Ecto neural progenitor cell (in vitro differentiated cells): ENCODE data around the gene MT1B.
A peak's percentile ranks its signal among the peaks of the same experiment; 100 is the strongest.
"Not testable (repeated sequence)": the region's sequence is repeated elsewhere in the genome, so short reads cannot be mapped to it uniquely, and the experiment has no call there.

Experiments
- DNase-seq: peaks from one replicate; pipeline ENCODE4 v3.0.0-alpha.2; 2018; ENCODE audit warnings: low spot score

Gene MT1B

GRCh38 chr16:56637814-56638750, 13.6 kb upstream of the MT1B start, which contains the start of gene MT1A:
Gene MT1A (plus strand): TSS chr16:56638666. CDS start chr16:56638739, 73 bp downstream.
- peak; percentile 81 for DNase-seq

GRCh38 chr16:56639045-56639444, 12.6 kb upstream of the MT1B start:
- DNase-seq, result no peak

- no peak for DNase-seq
Observed at GRCh38 chr16:56640076-56640475, 11.6 kb upstream of the MT1B start.

- DNase-seq, result no peak
Observed at GRCh38 chr16:56641166-56641565, 10.5 kb upstream of the MT1B start.

- no peak for DNase-seq
Observed at GRCh38 chr16:56643080-56643778, 8.5 kb upstream of the MT1B start.

DNA sequence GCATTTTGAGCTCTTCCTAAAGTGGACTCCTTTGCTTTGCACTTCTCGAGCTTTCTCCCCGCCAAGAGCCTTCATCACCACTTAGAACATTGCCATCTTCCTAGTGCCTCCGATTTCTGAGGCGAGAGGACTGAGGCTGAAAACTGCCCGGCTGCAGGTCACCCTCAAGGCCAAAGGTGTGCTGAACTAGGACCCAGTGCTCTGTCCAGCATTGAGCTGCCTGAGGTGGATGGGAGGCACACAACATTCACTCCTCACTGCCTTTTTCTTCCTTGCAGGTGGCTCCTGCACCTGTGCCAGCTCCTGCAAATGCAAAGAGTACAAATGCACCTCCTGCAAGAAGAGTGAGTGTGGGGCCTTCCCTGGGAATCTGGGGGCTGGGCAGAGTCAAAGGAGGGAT, 7.9 kb upstream of the MT1B start:
- no peak for DNase-seq

DNA sequence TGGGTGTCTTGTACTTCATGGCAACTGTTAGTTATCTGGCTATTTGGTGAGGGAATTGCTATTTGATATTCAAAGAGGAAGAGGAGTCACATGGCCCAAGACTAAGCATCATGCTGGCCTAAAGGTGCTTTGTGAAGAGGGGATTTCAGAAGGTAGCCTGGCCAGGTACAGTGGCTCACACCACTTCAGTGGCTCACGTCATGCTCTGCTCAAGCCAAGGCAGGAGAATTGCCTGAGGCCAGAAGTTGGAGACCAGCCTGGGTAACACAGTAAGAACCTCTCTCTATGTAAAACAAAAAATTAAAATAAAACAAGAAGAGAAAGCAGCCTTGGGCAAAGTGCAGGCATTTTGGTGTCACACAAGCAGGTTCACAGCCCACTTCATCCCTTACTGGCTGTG, 6.4 kb upstream of the MT1B start:
- no peak for DNase-seq

DNA sequence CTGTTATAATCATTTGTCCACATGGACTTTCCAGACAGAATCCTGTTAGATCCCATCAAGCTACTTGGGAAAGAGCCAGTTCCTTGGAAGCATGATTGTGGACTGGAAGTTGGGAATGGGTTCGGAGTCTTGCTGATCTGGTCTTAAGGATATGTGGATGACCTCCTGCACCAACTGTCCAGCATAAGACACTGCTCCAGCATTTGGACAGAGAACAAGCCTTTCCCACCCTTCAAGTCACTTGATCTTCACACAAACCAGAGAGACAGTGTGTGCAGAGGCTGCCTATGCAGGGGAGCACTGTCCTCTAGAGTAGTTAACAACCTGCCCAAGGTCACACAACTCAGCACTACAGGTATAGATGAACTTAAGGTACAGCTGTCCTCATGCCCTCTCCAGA, 5.8 kb upstream of the MT1B start:
- no peak for DNase-seq

GRCh38 chr16:56647641-56648431, 3.9 kb upstream of the MT1B start:
- DNase-seq, result no peak

DNA sequence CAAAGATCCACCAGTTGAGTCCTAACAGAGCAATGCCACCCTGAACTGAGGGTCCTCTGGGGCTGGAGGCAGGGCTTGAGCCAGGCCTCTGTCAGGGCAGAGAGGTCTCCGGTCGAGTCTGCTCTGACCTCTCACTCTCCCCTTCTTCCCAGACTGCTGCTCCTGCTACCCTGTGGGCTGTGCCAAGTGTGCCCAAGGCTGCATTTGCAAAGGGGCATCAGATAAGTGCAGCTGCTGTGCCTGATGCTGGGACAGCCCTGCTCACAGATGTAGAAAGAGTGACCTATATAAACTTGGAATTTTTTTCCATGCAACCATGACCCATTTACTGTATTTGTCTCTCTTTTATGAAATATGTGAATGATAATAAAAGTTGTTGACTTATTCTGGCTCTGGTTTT, 2.4 kb upstream of the MT1B start:
- DNase-seq, result no peak

DNA sequence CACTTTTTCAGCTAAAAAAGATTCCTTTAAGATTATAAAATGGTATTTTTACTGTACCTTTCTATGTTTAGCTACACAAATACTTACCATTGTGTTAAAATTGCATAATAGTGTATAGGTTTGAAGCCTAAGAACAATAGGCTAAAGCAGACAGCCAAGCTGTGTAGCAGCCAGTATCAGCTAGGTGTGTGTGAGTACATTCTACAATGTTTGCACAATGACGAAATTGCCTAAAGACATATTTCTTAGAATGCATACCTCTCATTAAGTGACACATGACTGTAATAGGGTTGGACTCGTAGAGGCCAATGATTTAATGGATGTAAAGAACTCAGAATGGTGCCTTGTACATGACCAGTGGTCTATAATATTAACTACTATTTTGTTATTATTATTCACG, 1.9 kb upstream of the MT1B start:
- no peak for DNase-seq

DNA sequence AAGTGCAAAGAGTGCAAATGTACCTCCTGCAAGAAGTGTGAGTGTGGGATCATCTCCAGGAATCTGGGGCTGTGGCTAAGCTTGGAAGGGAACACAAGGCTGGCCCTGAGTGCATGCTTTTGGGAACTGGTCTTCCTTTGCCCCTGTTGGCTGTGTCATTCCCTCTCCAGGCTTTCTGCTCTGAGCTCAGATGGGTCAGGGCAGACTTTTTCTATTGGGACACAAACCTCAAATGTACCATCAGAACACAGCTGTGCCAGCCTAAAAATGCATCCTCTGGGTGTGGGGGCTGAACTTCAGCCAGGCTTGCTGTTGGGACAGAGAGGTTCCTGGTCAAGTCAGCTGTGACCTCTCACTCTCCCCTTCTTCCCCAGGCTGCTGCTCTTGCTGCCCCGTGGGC, 914 bp downstream of the MT1B start:
- DNase-seq, result no peak

DNA sequence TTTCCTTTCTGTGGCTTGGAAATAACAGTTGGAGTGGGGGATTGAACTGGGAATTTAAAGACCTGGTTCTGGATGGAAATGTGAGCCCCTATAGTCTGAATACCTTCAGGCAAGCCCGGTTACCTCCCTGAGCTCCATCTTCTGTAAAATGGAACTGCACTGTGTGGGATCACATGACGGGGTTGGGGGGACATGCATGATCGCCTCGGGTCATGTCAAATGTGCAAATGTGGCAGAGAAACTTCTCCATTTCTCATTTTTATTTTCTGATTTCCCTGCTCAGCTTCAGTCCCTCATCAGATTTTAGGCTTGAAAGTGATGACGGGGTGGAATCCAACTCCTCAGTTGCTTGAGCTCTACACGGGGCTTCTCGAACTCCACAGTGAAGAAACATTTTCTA, 1.5 kb downstream of the MT1B start:
- no peak for DNase-seq

DNA sequence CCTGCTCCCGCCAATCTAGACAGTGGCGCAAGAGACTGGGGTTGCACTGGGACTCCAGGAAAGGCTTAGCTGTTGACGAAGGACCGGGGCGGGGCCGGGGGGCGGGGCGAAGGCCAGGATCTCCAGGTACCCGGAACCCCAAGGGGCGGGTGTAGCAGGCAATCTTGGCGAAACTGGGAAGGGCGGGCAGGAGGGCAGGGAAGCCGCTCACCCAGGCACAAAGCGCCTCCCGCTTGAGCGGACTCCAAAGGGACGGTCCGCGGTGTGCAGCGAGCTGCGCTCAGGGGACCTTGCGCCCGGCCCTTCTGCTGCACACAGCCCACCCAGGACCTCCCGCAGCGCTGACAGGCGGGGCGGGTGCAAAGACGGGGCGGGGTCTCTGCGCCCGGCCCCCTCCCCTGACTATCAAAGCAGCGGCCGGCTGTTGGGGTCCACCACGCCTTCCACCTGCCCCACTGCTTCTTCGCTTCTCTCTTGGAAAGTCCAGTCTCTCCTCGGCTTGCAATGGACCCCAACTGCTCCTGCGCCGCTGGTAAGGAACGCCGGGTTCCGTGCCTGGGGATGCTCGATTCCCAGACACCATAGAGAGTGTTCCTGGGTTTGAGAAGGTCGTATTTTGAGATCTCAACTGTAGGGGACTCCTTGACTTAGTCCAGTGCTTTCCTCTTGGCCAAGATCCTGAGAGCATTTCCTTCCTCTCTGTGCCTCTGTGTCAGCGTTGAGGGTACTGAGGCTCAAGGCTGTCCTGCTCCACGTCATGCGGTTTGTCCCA, 6.1 kb downstream of the MT1B start, which contains the start of gene MT1F:
TSS of gene MT1F (plus strand) at position 405 of the 772 bp plus-strand sequence. CDS start at position 505, 100 bp downstream.
- peak; percentile 86 for DNase-seq

GRCh38 chr16:56658327-56658875, 6.7 kb downstream of the MT1B start:
- no peak for DNase-seq

DNA sequence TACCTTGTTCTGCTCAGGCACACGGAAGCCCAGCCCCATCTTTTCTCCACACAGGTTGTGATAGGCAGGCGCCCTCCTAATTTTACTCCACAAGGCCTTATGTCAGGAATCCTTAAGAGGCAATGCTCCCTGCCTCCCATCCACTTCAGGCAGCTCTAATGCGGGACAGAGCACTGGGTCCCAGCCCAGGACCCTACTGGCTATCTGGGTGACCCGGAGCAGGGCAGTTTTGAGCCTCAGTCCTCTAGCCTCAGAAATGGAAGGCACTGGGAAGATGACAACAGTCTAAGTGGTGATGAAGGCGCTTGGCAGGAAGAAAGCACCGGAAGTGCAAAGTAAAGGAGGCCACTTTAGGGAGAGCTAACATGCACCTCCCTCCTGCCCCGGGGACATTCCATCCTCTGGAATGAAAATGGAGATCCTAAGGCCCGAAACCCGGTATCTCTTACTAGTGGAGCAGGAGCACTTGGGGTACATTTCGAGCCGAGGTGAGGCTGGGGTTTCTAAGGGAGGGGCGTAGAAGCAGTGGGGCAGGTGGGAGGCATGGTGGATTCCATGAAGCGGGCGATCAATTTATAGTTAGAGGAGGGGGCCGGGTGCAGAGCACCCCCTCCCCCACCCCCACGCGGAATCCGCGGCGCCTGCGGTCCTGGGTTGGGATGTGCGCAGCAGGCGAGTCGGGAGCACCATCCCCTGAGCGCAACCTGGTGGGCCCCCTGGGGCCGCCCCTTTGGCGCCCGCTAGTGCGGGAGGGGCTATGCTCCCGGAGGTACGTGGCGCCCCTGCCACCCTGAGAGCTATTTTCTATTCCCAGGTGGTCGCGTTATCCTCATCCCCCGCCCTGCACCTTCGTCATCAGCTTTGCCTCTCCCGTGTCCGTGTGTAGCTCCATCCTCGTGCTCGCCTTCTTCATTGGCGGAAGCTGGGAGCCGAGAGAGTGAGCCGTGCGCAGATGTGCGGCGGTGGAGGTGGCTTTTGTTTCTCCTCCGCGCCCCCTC, 11.0 kb downstream of the MT1B start:
- DNase-seq, result no peak

DNA sequence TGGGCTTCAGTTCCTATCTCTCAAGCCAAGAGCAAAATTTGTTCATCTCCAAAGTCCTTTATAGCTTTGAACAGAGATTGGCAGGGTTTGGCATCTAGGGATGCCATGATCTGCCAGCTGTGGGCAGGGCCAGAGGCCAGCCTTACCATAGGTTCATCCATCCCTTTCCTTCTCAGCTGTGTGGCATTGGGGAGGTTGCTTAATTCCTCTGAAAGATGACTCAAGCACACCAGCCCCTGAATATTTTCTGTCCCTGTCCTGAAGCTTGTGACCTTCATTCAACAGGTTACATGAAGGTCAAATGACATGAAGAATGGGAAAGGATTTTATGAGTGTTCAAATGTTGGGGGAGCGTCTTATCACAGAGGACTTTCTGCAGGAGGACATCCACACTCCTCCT, 12.8 kb downstream of the MT1B start:
- no peak for DNase-seq

DNA sequence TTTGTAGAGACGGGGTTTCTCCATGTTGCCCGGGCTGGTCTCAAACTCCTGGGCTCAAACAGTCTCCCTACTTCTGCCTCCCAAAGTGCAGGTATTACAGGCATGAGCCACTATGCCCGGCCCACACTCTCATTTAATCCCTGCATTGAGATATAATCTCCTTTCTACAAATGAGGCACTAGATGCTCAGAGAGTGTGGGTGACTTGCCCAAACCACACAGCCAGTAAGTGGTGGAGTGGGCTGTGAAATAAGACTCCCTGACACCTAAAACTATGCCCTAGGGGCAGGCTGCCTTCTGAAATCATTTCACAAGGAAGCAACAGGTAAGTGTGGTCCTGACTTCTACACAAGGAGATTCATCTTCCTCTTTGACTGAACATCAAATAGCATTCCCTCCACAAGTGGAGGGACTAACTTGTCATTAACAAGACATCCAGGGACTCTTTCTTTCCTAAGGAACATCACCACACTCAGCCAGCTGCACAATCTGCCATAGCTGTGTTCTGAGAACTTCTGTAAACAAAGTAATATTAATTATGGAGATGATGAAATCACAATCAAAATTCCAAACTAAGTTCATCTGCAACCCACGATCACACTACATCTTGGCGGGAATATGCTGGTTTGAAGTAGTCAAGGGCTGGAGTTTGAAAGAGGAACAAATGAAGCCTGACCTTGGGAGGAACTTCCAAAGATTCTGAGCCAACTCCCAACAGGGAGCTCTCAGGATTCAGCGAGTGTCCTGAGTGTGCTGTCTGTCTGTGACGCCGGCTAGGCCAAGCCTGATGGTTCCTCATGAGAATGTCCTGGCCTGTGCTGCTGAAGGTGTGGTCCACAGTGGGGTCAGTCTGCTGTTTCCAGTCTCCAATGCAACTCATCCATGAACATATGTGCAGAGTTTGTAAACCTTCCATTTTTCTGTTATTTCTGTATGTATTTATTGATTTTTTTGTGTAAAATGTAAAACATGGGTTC, 13.9 kb downstream of the MT1B start:
- DNase-seq, result not testable (repeated sequence)
